Measurements from ENCODE around the gene SNTA1. TPM values are rescaled to one million over a fixed set of nuclear protein-coding genes. Genes with fewer than 3 reads are reported as not detected.

The SNTA1 gene
- total and polyA plus RNA-seq, 2 of the 13 experiments (the other 11 are each of a cell fraction or from before 2014, with no cell fraction given): 16.4 to 18.3 TPM

GRCh38 chr20:33443512-33444239 lies at the start of gene SNTA1 (continued):
- TF ChIP-seq REPIN1 (CRISPR knock-in tag; IDR thresholded peaks at IDR 0.05; ENCODE audit: borderline replicate concordance, low read depth) (no peak), CEBPZ (IDR thresholded peaks at IDR 0.05; ENCODE audit: low read length) (no peak), LRRFIP1 (CRISPR knock-in tag; conservative IDR thresholded peaks at IDR 0.05) (no peak; the same call in 1 of the 2 replicates), NPAS2 (CRISPR knock-in tag; IDR thresholded peaks at IDR 0.05; ENCODE audit: borderline replicate concordance) (no peak), FIP1L1 (IDR thresholded peaks at IDR 0.05; ENCODE audit: borderline replicate concordance, insufficient read depth, low read depth, low read length) (no peak), ZNF512B (CRISPR knock-in tag; IDR thresholded peaks at IDR 0.05; ENCODE audit: borderline replicate concordance) (no peak), NR2F2 (IDR thresholded peaks at IDR 0.05; ENCODE audit: borderline replicate concordance, low read depth) (no peak), ZNF124 (CRISPR knock-in tag; IDR thresholded peaks at IDR 0.05) (no peak), ZBTB1 (CRISPR knock-in tag; IDR thresholded peaks at IDR 0.05; ENCODE audit: borderline replicate concordance) (no peak), ZNF333 (CRISPR knock-in tag; IDR thresholded peaks at IDR 0.05; ENCODE audit: borderline replicate concordance) (0 out of 2 replicates have a peak, but pooled peaks have one; percentile 23), GABPB1 (CRISPR knock-in tag; IDR thresholded peaks at IDR 0.05) (peak; percentile 43; the same call in 1 of the 2 replicates), U2AF1 (optimal IDR thresholded peaks at IDR 0.05; ENCODE audit: low read depth, low read length) (no peak), NR2F6 (IDR thresholded peaks at IDR 0.05) (no peak), NR2F6 (CRISPR knock-in tag; IDR thresholded peaks at IDR 0.05) (no peak), RFX5 (IDR thresholded peaks at IDR 0.05; ENCODE audit: low read depth, low read length) (no peak), ZNF576 (CRISPR knock-in tag; IDR thresholded peaks at IDR 0.05) (no peak), ZNF737 (CRISPR knock-in tag; IDR thresholded peaks at IDR 0.05; ENCODE audit: borderline replicate concordance) (no peak), ZC3H4 (CRISPR knock-in tag; IDR thresholded peaks at IDR 0.05; ENCODE audit: borderline replicate concordance) (no peak)
